Activated CD8-positive, alpha-beta T cell treated with anti-CD3 and anti-CD28 coated beads, Interleukin-2, amount 10 ng/mL, durations not matched to agents 7 days and 5 days (primary cell): ENCODE results near the gene NAT10. TPM values are rescaled to one million over a fixed set of nuclear protein-coding genes. Genes with fewer than 3 reads are reported as not detected.

Source experiments
- ATAC-seq: fragments of 150-1000 bp; cut with Tn5 transposase; one replicate; pipeline ENCODE4 v1.10.0; 2021; ENCODE audit warnings: moderate library complexity
- CTCF ChIA-PET: fragments of 350-600 bp; sonication (Branson Sonifier 250); formaldehyde crosslinking; loops from one replicate; lab custom pipeline; 2021; ENCODE audit warnings: antibody characterized with exemption; lab: Charles Lee
- POLR2A ChIA-PET: fragments of 350-600 bp; sonication (Branson Sonifier 250); formaldehyde crosslinking; loops from one replicate; lab custom pipeline; 2021; ENCODE audit warnings: antibody characterized with exemption; lab: Charles Lee
- DNase-seq: peaks from one replicate; pipeline ENCODE4 v3.0.0-alpha.2; 2020
- H3K27ac Mint-ChIP-seq: one replicate; pipeline ENCODE4 v1.8.0; 2021; ENCODE audit warnings: mild to moderate bottlenecking, mixed read lengths
- H3K27me3 Mint-ChIP-seq: one replicate; pipeline ENCODE4 v1.8.0; 2021; ENCODE audit warnings: low read depth, mixed read lengths
- H3K36me3 Mint-ChIP-seq: one replicate; pipeline ENCODE4 v1.8.0; 2021; ENCODE audit warnings: low read depth, mixed read lengths
- H3K4me1 Mint-ChIP-seq: one replicate; pipeline ENCODE4 v1.8.0; 2021; ENCODE audit warnings: low read depth, mixed read lengths
- H3K4me3 Mint-ChIP-seq: one replicate; pipeline ENCODE4 v1.8.0; 2021; ENCODE audit warnings: mild to moderate bottlenecking, mixed read lengths
- H3K9me3 Mint-ChIP-seq: one replicate; pipeline ENCODE4 v1.8.0; 2022; ENCODE audit warnings: mixed read lengths; ENCODE audit not compliant: insufficient read depth
- total RNA-seq, 2 experiments: library from RNA; stranded (reverse); gene quantifications; one replicate each; pipeline ENCODE4 v1.2.3, GENCODE V29; 2021

The NAT10 gene
- total RNA-seq, 2 experiments from 2014 or later, result 76.9 to 78.7 TPM

GRCh38 chr11:34150494-34151151 is 45.2 kb downstream of the NAT10 start:
- ATAC-seq, result no peak
- H3K27ac Mint-ChIP-seq, result peak overlapping the region; percentile 22
- H3K4me3 Mint-ChIP-seq, result no peak overlapping the region
- CTCF ChIA-PET, result interaction anchor here (1.0 to 2.2 kb wide), 3 partner anchors 8 to 207 kb away, joined by 3 to 9 read pairs (median 3); partner anchors contain the start of gene ABTB2
- H3K36me3 Mint-ChIP-seq, result peaks cover 27% of the 10 kb centered on the region
- no peaks in the 10 kb centered on the region for H3K27me3 Mint-ChIP-seq
- no peaks in the 10 kb centered on the region for H3K9me3 Mint-ChIP-seq
- peaks cover 9% of the 10 kb centered on the region for H3K4me1 Mint-ChIP-seq
- POLR2A ChIA-PET, result interaction anchor here (1.3 kb wide), 1 partner anchor 11 kb away, joined by 4 read pairs; no protein-coding TSS in a partner anchor
- DNase-seq, result no peak

- ChIA-PET POLR2A (no interaction called here), CTCF (interaction anchor here (2.2 kb wide), 1 partner anchor 23 kb away, joined by 9 read pairs; no protein-coding TSS in a partner anchor)
- no peak overlapping the region for H3K4me3 Mint-ChIP-seq
- ATAC-seq (no peak), DNase-seq (no peak)
- H3K9me3 Mint-ChIP-seq, result no peaks in the 10 kb centered on the region
- H3K4me1 Mint-ChIP-seq, result peaks cover 9% of the 10 kb centered on the region
- no peaks in the 10 kb centered on the region for H3K27me3 Mint-ChIP-seq
- H3K36me3 Mint-ChIP-seq, result peaks cover 22% of the 10 kb centered on the region
- no peak overlapping the region for H3K27ac Mint-ChIP-seq
These were observed 45.7 kb downstream of the NAT10 start for GRCh38 chr11:34151166-34151565.

GRCh38 chr11:34151916-34152845 is 46.8 kb downstream of the NAT10 start:
- no peaks in the 10 kb centered on the region for H3K9me3 Mint-ChIP-seq
- DNase-seq (no peak), ATAC-seq (no peak)
- H3K36me3 Mint-ChIP-seq, result peaks cover 15% of the 10 kb centered on the region
- POLR2A ChIA-PET, result no interaction called here
- no peaks in the 10 kb centered on the region for H3K27me3 Mint-ChIP-seq
- CTCF ChIA-PET, result interaction anchor here (2.2 kb wide), 1 partner anchor 22 kb away, joined by 9 read pairs; no protein-coding TSS in a partner anchor
- H3K4me3 Mint-ChIP-seq, result no peak overlapping the region
- no peak overlapping the region for H3K27ac Mint-ChIP-seq
- peaks cover 9% of the 10 kb centered on the region for H3K4me1 Mint-ChIP-seq

- H3K36me3 Mint-ChIP-seq, result peaks cover 9% of the 10 kb centered on the region
- ATAC-seq, result no peak
These were observed 48.8 kb downstream of the NAT10 start for GRCh38 chr11:34154059-34154875.

GRCh38 chr11:34155057-34155756 is 49.8 kb downstream of the NAT10 start:
- H3K36me3 Mint-ChIP-seq, result peaks cover 11% of the 10 kb centered on the region

More at GRCh38 chr11:34154059-34154875, 48.8 kb downstream of the NAT10 start:
- no peak for DNase-seq
- Mint-ChIP-seq H3K4me1 (peaks cover 26% of the 10 kb centered on the region), H3K9me3 (no peaks in the 10 kb centered on the region), H3K4me3 (no peak overlapping the region), H3K27ac (peak overlapping the region; percentile 49), H3K27me3 (no peaks in the 10 kb centered on the region)
- POLR2A ChIA-PET, result no interaction called here
- CTCF ChIA-PET, result interaction anchor here (1.5 kb wide), 1 partner anchor 20 kb away, joined by 4 read pairs; no protein-coding TSS in a partner anchor

GRCh38 chr11:34155757-34156062 is 50.3 kb downstream of the NAT10 start:
- no peaks in the 10 kb centered on the region for H3K9me3 Mint-ChIP-seq
- ChIA-PET CTCF (no interaction called here), POLR2A (no interaction called here)
- H3K4me3 Mint-ChIP-seq, result no peak overlapping the region
- no peaks in the 10 kb centered on the region for H3K27me3 Mint-ChIP-seq
- ATAC-seq (no peak), DNase-seq (no peak)
- H3K4me1 Mint-ChIP-seq, result peaks cover 38% of the 10 kb centered on the region
- H3K27ac Mint-ChIP-seq, result no peak overlapping the region
- H3K36me3 Mint-ChIP-seq, result peaks cover 11% of the 10 kb centered on the region

More at GRCh38 chr11:34155057-34155756, 49.8 kb downstream of the NAT10 start:
- H3K9me3 Mint-ChIP-seq, result no peaks in the 10 kb centered on the region
- no peak for DNase-seq
- H3K27ac Mint-ChIP-seq, result no peak overlapping the region
- H3K4me3 Mint-ChIP-seq, result no peak overlapping the region
- no peak for ATAC-seq
- ChIA-PET POLR2A (no interaction called here), CTCF (no interaction called here)
- H3K27me3 Mint-ChIP-seq, result no peaks in the 10 kb centered on the region
- peaks cover 36% of the 10 kb centered on the region for H3K4me1 Mint-ChIP-seq

- peaks cover 47% of the 10 kb centered on the region for H3K4me1 Mint-ChIP-seq
- no peak overlapping the region for H3K4me3 Mint-ChIP-seq
- POLR2A ChIA-PET, result no interaction called here
- H3K9me3 Mint-ChIP-seq, result no peaks in the 10 kb centered on the region
- no peaks in the 10 kb centered on the region for H3K27me3 Mint-ChIP-seq
- ATAC-seq (no peak), DNase-seq (no peak)
- CTCF ChIA-PET, result no interaction called here
- H3K27ac Mint-ChIP-seq, result no peak overlapping the region
- H3K36me3 Mint-ChIP-seq, result peaks cover 11% of the 10 kb centered on the region
These were observed 51.7 kb downstream of the NAT10 start for GRCh38 chr11:34157163-34157562.

- DNase-seq, result peak; percentile 71
- Mint-ChIP-seq H3K9me3 (no peaks in the 10 kb centered on the region), H3K4me3 (no peak overlapping the region), H3K27me3 (no peaks in the 10 kb centered on the region), H3K4me1 (peaks cover 41% of the 10 kb centered on the region), H3K27ac (peak overlapping the region; percentile 68), H3K36me3 (peaks cover 8% of the 10 kb centered on the region)
- CTCF ChIA-PET, result interaction anchor here (0.8 to 1.2 kb wide), 4 partner anchors 8 to 199 kb away, joined by 3 to 4 read pairs (median 4); partner anchors contain the start of gene ABTB2
- POLR2A ChIA-PET, result interaction anchor here (2.9 kb wide), 1 partner anchor 199 kb away, joined by 9 read pairs; the partner anchor contains the start of gene ABTB2
- ATAC-seq, result peak; percentile 47
These were observed 53.2 kb downstream of the NAT10 start for GRCh38 chr11:34158661-34159060.

GRCh38 chr11:34160049-34160721 is 54.8 kb downstream of the NAT10 start:
- H3K27ac Mint-ChIP-seq, result peak overlapping the region; percentile 23
- DNase-seq (no peak), ATAC-seq (no peak)
- CTCF ChIA-PET, result interaction anchor here (2.3 kb wide), 1 partner anchor 14 kb away, joined by 9 read pairs; no protein-coding TSS in a partner anchor
- H3K36me3 Mint-ChIP-seq, result peaks cover 8% of the 10 kb centered on the region
- POLR2A ChIA-PET, result interaction anchor here (2.9 kb wide), 1 partner anchor 198 kb away, joined by 9 read pairs; the partner anchor contains the start of gene ABTB2
- no peak overlapping the region for H3K4me3 Mint-ChIP-seq
- H3K4me1 Mint-ChIP-seq, result peaks cover 38% of the 10 kb centered on the region
- no peaks in the 10 kb centered on the region for H3K9me3 Mint-ChIP-seq
- no peaks in the 10 kb centered on the region for H3K27me3 Mint-ChIP-seq

- Mint-ChIP-seq H3K4me3 (no peak overlapping the region), H3K4me1 (peaks cover 38% of the 10 kb centered on the region), H3K27ac (no peak overlapping the region), H3K27me3 (no peaks in the 10 kb centered on the region), H3K36me3 (peaks cover 8% of the 10 kb centered on the region), H3K9me3 (no peaks in the 10 kb centered on the region)
- DNase-seq (no peak), ATAC-seq (no peak)
- ChIA-PET POLR2A (interaction anchor here (1.4 to 2.9 kb wide), 2 partner anchors 11 to 197 kb away, joined by 4 to 9 read pairs; partner anchors contain the start of gene ABTB2), CTCF (interaction anchor here (2.3 kb wide), 1 partner anchor 13 kb away, joined by 9 read pairs; no protein-coding TSS in a partner anchor)
These were observed 55.4 kb downstream of the NAT10 start for GRCh38 chr11:34160791-34161190.
